Measurements from ENCODE around the gene ANXA11. TPM values are rescaled to one million over a fixed set of nuclear protein-coding genes. Genes with fewer than 3 reads are reported as not detected.
"Not testable (repeated sequence)": the region's sequence is repeated elsewhere in the genome, so short reads cannot be mapped to it uniquely, and the experiment has no call there.

The ANXA11 gene
- total RNA-seq, 1 donor from 2014 or later, result 2.3 TPM

DNA sequence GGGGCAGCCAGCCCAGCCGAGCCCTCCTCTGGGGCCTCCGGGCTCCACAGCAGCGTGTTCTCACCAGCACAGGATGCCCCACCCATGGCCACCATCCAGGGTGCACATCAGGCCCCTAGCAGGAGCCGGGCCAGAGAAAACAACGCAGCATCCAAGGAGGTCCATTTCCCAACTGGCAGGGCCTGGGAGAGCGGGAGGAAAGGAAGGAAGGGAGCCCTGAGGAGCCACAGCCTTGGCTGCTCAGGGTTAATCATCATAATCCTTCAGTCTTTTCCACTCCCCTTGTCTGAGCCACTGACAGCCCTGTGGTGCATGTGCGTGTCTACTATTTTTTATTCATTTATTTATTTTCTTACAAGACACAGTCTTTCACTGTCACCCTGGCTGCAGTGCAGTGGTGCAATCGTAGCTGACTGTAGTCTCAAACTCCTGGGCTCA lies 69.2 kb downstream of the ANXA11 start:
- peaks cover 6% of the 10 kb centered on the region for H3K27me3 Mint-ChIP-seq (ENCODE audit: unreplicated experiment)
- no peak for DNase-seq
- no peak overlapping the region for H3K4me3 Mint-ChIP-seq (ENCODE audit: unreplicated experiment)
- TF ChIP-seq, protein P1, sequence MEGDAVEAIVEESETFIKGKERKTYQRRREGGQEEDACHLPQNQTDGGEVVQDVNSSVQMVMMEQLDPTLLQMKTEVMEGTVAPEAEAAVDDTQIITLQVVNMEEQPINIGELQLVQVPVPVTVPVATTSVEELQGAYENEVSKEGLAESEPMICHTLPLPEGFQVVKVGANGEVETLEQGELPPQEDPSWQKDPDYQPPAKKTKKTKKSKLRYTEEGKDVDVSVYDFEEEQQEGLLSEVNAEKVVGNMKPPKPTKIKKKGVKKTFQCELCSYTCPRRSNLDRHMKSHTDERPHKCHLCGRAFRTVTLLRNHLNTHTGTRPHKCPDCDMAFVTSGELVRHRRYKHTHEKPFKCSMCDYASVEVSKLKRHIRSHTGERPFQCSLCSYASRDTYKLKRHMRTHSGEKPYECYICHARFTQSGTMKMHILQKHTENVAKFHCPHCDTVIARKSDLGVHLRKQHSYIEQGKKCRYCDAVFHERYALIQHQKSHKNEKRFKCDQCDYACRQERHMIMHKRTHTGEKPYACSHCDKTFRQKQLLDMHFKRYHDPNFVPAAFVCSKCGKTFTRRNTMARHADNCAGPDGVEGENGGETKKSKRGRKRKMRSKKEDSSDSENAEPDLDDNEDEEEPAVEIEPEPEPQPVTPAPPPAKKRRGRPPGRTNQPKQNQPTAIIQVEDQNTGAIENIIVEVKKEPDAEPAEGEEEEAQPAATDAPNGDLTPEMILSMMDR (IDR thresholded peaks at IDR 0.05; ENCODE audit: partially characterized antibody, unreplicated experiment), result no peak
- H3K27ac Mint-ChIP-seq (ENCODE audit: unreplicated experiment), result no peak overlapping the region
- H3K9me3 Mint-ChIP-seq (ENCODE audit: unreplicated experiment), result peaks cover 3% of the 10 kb centered on the region
- peaks cover 7% of the 10 kb centered on the region for H3K4me1 Mint-ChIP-seq (ENCODE audit: low read depth, unreplicated experiment)
- no peaks in the 10 kb centered on the region for H3K36me3 Mint-ChIP-seq (ENCODE audit: unreplicated experiment)

- not testable (repeated sequence) for H3K27me3 Mint-ChIP-seq (ENCODE audit: unreplicated experiment); H3K27ac Mint-ChIP-seq (ENCODE audit: unreplicated experiment); H3K4me3 Mint-ChIP-seq (ENCODE audit: unreplicated experiment); H3K36me3 Mint-ChIP-seq (ENCODE audit: unreplicated experiment); H3K4me1 Mint-ChIP-seq (ENCODE audit: low read depth, unreplicated experiment); H3K9me3 Mint-ChIP-seq (ENCODE audit: unreplicated experiment); DNase-seq
Observed at GRCh38 chr10:80133687-80134086, 71.7 kb downstream of the ANXA11 start.

DNA sequence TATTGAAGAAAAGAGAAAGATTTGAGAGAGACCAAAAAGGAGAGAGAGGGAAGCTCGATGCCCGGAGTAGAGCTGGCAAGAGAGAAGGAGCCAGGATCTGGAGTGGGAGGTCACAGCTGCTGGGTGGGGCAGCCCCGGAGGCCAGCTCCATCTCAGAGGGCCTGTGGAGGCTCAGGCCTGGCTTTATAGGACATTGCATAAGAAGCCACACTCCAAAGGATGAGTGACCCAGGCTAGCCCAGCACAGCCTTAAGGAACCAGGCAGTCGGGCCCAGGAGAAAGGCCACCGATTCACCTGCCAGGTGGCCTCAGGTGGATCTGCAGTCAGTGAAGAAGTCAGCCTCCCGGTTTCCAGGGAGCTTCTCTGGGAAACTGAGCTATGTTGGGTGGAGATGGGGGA lies 72.1 kb downstream of the ANXA11 start:
- no peak for DNase-seq
- Mint-ChIP-seq H3K4me1 (ENCODE audit: low read depth, unreplicated experiment) (peaks cover 7% of the 10 kb centered on the region), H3K27ac (ENCODE audit: unreplicated experiment) (no peak overlapping the region), H3K27me3 (ENCODE audit: unreplicated experiment) (peaks cover 6% of the 10 kb centered on the region), H3K36me3 (ENCODE audit: unreplicated experiment) (no peaks in the 10 kb centered on the region), H3K4me3 (ENCODE audit: unreplicated experiment) (peak overlapping the region; percentile 77), H3K9me3 (ENCODE audit: unreplicated experiment) (peaks cover 1% of the 10 kb centered on the region)
- TF ChIP-seq, protein P1 (IDR thresholded peaks at IDR 0.05; ENCODE audit: partially characterized antibody, unreplicated experiment), result no peak

- Mint-ChIP-seq H3K4me1 (ENCODE audit: low read depth, unreplicated experiment) (peaks cover 3% of the 10 kb centered on the region), H3K4me3 (ENCODE audit: unreplicated experiment) (peak within 1 kb of the TSS; percentile 77)
- DNase-seq, result peak; percentile 53
Observed at GRCh38 chr10:80132299-80133139, 72.8 kb downstream of the ANXA11 start, which contains the start of gene PLAC9. TSS of gene PLAC9 (plus strand) at chr10:80132730. CDS start at chr10:80132763, 33 bp downstream.

GRCh38 chr10:80131499-80131901 lies 73.8 kb downstream of the ANXA11 start:
- no peaks in the 10 kb centered on the region for H3K36me3 Mint-ChIP-seq (ENCODE audit: unreplicated experiment)
- peaks cover 3% of the 10 kb centered on the region for H3K4me1 Mint-ChIP-seq (ENCODE audit: low read depth, unreplicated experiment)
- DNase-seq, result no peak
- TF ChIP-seq, protein P1 (IDR thresholded peaks at IDR 0.05; ENCODE audit: partially characterized antibody, unreplicated experiment), result no peak
- H3K27ac Mint-ChIP-seq (ENCODE audit: unreplicated experiment), result no peak overlapping the region
- H3K27me3 Mint-ChIP-seq (ENCODE audit: unreplicated experiment), result peaks cover 5% of the 10 kb centered on the region
- peak overlapping the region; percentile 65 for H3K4me3 Mint-ChIP-seq (ENCODE audit: unreplicated experiment)
- peaks cover 1% of the 10 kb centered on the region for H3K9me3 Mint-ChIP-seq (ENCODE audit: unreplicated experiment)

More at GRCh38 chr10:80132299-80133139, 72.8 kb downstream of the ANXA11 start, which contains the start of gene PLAC9:
- H3K36me3 Mint-ChIP-seq (ENCODE audit: unreplicated experiment), result no peaks in the 10 kb centered on the region
- H3K9me3 Mint-ChIP-seq (ENCODE audit: unreplicated experiment), result peaks cover 1% of the 10 kb centered on the region
- peaks cover 5% of the 10 kb centered on the region for H3K27me3 Mint-ChIP-seq (ENCODE audit: unreplicated experiment)
- TF ChIP-seq, protein P1 (IDR thresholded peaks at IDR 0.05; ENCODE audit: partially characterized antibody, unreplicated experiment), result no peak
- H3K27ac Mint-ChIP-seq (ENCODE audit: unreplicated experiment), result no peak within 1 kb of the TSS
